Measurements from ENCODE around the gene ZGPAT.

Gene ZGPAT

DNA sequence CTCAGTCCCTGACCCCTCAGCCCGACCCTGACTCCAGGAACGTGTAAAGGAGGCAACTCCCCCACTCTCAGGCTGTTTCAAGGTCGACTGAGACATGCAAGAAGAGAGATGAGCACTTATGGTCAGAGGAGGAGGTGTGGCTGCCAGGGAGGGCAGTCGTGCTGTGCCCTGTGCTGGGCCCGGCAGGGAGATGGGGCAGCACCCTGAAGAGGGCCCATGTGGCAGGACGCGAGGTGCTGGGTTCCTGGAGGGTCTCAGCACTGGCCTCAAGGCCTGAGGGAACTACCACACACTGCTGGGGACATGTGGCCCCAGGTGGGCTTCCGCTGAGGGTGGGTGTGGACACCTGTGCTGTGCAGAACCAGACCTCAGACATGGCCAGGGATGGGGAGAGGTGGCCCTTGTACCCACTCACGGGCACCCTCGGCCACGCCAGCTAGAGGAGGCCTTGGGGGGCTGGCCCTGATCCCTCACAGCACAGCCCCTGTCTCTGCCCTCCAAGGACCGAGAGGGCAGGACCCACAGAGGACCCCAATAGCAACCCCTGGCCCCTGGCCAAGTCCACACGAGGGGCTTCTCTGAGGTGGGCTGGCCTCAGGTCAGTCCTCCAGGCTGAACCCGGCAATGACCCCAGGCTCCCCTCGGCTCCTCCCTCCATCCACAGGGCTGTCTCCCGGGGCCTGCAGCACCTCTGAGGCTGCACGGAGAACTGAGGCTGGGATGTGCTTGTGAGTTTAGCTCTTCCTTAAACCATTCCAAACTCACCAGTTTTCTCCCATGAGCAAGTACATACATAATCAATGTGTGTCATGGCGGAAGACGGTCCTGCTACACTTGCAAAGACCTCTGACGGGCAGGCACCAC is 40.5 kb downstream of the ZGPAT start:
- H3K27me3 ChIP-seq (ENCODE audit: control insufficient read depth, low read length), result no peaks in the 10 kb centered on the region
- H3K79me2 ChIP-seq (ENCODE audit: control insufficient read depth, low read length), result no peaks in the 10 kb centered on the region
- 0 out of 2 replicates have a peak, but pooled peaks cover 4% of the 10 kb centered on the region for H3F3A ChIP-seq (ENCODE audit: control insufficient read depth, insufficient read depth)
- H3K36me3 ChIP-seq (ENCODE audit: control insufficient read depth, low read length), result no peaks in the 10 kb centered on the region
- H3K4me2 ChIP-seq (ENCODE audit: low read length), result no peak overlapping the region
- H4K20me1 ChIP-seq (ENCODE audit: control insufficient read depth, insufficient read depth, low read depth, low read length), result no peaks in the 10 kb centered on the region
- no peak overlapping the region for H3K4me3 ChIP-seq (ENCODE audit: low read length)
- no peak overlapping the region for H3K27ac ChIP-seq (ENCODE audit: low read depth, low read length)
- peaks cover 14% of the 10 kb centered on the region for H3K4me1 ChIP-seq (ENCODE audit: control insufficient read depth, low read length)
- no peaks in the 10 kb centered on the region for H3K9me2 ChIP-seq (replicated peaks; ENCODE audit: control insufficient read depth, low read length)
- H3K9me3 ChIP-seq (ENCODE audit: control insufficient read depth, insufficient read depth, low read length), result no peaks in the 10 kb centered on the region
- TF ChIP-seq, protein P1, sequence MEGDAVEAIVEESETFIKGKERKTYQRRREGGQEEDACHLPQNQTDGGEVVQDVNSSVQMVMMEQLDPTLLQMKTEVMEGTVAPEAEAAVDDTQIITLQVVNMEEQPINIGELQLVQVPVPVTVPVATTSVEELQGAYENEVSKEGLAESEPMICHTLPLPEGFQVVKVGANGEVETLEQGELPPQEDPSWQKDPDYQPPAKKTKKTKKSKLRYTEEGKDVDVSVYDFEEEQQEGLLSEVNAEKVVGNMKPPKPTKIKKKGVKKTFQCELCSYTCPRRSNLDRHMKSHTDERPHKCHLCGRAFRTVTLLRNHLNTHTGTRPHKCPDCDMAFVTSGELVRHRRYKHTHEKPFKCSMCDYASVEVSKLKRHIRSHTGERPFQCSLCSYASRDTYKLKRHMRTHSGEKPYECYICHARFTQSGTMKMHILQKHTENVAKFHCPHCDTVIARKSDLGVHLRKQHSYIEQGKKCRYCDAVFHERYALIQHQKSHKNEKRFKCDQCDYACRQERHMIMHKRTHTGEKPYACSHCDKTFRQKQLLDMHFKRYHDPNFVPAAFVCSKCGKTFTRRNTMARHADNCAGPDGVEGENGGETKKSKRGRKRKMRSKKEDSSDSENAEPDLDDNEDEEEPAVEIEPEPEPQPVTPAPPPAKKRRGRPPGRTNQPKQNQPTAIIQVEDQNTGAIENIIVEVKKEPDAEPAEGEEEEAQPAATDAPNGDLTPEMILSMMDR (IDR thresholded peaks at IDR 0.05; ENCODE audit: low read depth, low read length, poor library complexity, severe bottlenecking), result no peak
- TF ChIP-seq EZH2phosphoT487 (IDR thresholded peaks at IDR 0.05; ENCODE audit: borderline replicate concordance, low read length), result no peak

DNA sequence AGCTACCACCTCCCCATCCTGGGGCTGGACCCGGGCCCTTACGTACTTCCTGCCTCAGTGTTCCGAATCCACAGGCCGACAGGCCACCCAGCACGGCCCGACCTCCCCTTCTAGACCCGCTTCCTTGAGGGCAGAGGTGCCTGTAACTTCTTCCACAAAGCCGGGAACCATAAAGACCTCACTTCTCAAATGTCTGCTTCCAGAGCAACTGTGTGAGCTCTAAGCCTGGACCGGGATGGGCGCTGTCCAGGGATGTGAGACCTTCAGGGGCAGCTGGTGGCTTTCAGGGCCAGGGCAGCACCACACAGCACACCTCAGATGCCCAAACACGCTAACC is 41.1 kb downstream of the ZGPAT start:
- Histone ChIP-seq H3K4me3 (ENCODE audit: low read length) (no peak overlapping the region), H3F3A (ENCODE audit: control insufficient read depth, insufficient read depth) (0 out of 2 replicates have a peak, but pooled peaks cover 2% of the 10 kb centered on the region), H3K36me3 (ENCODE audit: control insufficient read depth, low read length) (no peaks in the 10 kb centered on the region), H3K79me2 (ENCODE audit: control insufficient read depth, low read length) (no peaks in the 10 kb centered on the region), H3K9me2 (replicated peaks; ENCODE audit: control insufficient read depth, low read length) (no peaks in the 10 kb centered on the region), H3K27me3 (ENCODE audit: control insufficient read depth, low read length) (no peaks in the 10 kb centered on the region), H3K4me1 (ENCODE audit: control insufficient read depth, low read length) (peaks cover 14% of the 10 kb centered on the region), H4K20me1 (ENCODE audit: control insufficient read depth, insufficient read depth, low read depth, low read length) (no peaks in the 10 kb centered on the region), H3K27ac (ENCODE audit: low read depth, low read length) (no peak overlapping the region), H3K9me3 (ENCODE audit: control insufficient read depth, insufficient read depth, low read length) (no peaks in the 10 kb centered on the region), H3K4me2 (ENCODE audit: low read length) (no peak overlapping the region)
- TF ChIP-seq, protein P1 (IDR thresholded peaks at IDR 0.05; ENCODE audit: low read depth, low read length, poor library complexity, severe bottlenecking), result no peak

DNA sequence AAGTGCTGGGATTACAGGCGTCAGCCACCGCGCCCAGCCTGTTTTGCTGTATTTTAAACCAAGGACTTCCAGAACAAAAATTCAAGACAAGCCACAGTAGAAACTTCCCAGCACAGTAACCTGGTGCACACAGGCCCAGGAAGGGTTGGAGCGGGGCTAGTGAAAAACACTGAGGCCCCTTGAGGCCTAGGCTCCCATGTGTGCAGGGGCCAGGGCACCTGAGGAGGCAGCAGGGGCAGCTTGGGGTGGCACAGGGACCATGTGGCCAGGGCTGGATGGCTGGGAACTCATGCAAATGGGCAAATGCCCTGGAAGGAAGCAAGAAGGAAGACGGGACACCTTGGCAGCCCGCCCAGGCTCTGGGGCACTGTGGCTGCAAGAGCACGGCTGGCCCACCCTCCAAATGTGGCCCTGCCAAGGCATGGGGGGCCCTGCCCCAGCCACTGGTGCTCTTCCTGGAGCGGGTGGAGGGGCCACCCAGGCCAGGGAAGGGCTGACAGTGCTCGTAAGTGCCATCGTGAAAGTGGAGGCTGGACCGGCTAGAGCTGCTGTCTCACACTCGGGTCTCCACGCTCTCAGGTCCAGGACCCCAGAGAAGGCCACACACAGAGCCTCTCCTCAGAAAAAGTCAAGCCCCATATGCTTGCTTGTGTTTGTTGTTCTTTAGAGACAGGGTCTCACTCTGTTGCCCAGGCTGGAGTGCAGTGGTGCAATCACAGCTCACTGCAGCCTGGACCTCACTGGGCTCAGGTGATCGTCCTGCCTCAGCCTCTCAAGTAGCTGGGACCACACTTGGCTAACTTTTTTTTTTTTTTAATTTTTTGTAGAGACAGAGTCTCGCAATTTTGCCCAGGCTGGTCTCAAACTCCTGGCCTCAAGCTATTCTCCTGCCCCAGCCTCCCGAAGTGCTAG is 42.0 kb downstream of the ZGPAT start:
- Histone ChIP-seq H4K20me1 (ENCODE audit: control insufficient read depth, insufficient read depth, low read depth, low read length) (no peaks in the 10 kb centered on the region), H3K9me2 (replicated peaks; ENCODE audit: control insufficient read depth, low read length) (no peaks in the 10 kb centered on the region), H3F3A (ENCODE audit: control insufficient read depth, insufficient read depth) (no peaks in the 10 kb centered on the region), H3K9me3 (ENCODE audit: control insufficient read depth, insufficient read depth, low read length) (no peaks in the 10 kb centered on the region), H3K27me3 (ENCODE audit: control insufficient read depth, low read length) (no peaks in the 10 kb centered on the region), H3K4me1 (ENCODE audit: control insufficient read depth, low read length) (peaks cover 14% of the 10 kb centered on the region), H3K36me3 (ENCODE audit: control insufficient read depth, low read length) (no peaks in the 10 kb centered on the region), H3K27ac (ENCODE audit: low read depth, low read length) (no peak overlapping the region), H3K79me2 (ENCODE audit: control insufficient read depth, low read length) (no peaks in the 10 kb centered on the region), H3K4me3 (ENCODE audit: low read length) (no peak overlapping the region), H3K4me2 (ENCODE audit: low read length) (no peak overlapping the region)
- TF ChIP-seq EZH2phosphoT487 (IDR thresholded peaks at IDR 0.05; ENCODE audit: borderline replicate concordance, low read length), result no peak
- TF ChIP-seq, protein P1 (IDR thresholded peaks at IDR 0.05; ENCODE audit: low read depth, low read length, poor library complexity, severe bottlenecking), result no peak

All from DOHH2 (cell line).